Activated CD4-positive, alpha-beta T cell treated with anti-CD3 and anti-CD28 coated beads, Interleukin-2, Interleukin-4, amounts not matched to agents 100 ng/mL and 50 ng/mL, durations not matched to agents 16 hours and 8 hours (primary cell): ENCODE results near the gene DOLPP1.
"Not testable (repeated sequence)": the region's sequence is repeated elsewhere in the genome, so short reads cannot be mapped to it uniquely, and the experiment has no call there.

Source experiments
- DNase-seq: peaks from one replicate; pipeline ENCODE4 v3.0.0-alpha.2; 2020; ENCODE audit warnings: low spot score

DOLPP1 gene

GRCh38 chr9:129111528-129112151, 30.7 kb downstream of the DOLPP1 start:
- DNase-seq: peak; percentile 38

GRCh38 chr9:129112526-129112925, 31.6 kb downstream of the DOLPP1 start:
- not testable (repeated sequence) for DNase-seq

- DNase-seq: no peak
Measured at GRCh38 chr9:129113645-129114304, 32.9 kb downstream of the DOLPP1 start.

- DNase-seq: no peak
Measured at GRCh38 chr9:129118799-129119198, 37.9 kb downstream of the DOLPP1 start.

- no peak for DNase-seq
Measured at GRCh38 chr9:129121483-129121882, 40.6 kb downstream of the DOLPP1 start.

GRCh38 chr9:129122133-129122532, 41.2 kb downstream of the DOLPP1 start:
- no peak for DNase-seq

GRCh38 chr9:129122976-129123375, 42.1 kb downstream of the DOLPP1 start:
- not testable (repeated sequence) for DNase-seq

- DNase-seq: no peak
Measured at GRCh38 chr9:129124506-129125069, 43.7 kb downstream of the DOLPP1 start.

- DNase-seq: no peak
Measured at GRCh38 chr9:129125478-129125877, 44.6 kb downstream of the DOLPP1 start.

- no peak for DNase-seq
Measured at GRCh38 chr9:129126749-129127618, 46.1 kb downstream of the DOLPP1 start.

GRCh38 chr9:129128689-129129088, 47.8 kb downstream of the DOLPP1 start:
- DNase-seq: no peak

- DNase-seq: not testable (repeated sequence)
Measured at GRCh38 chr9:129130271-129130670, 49.4 kb downstream of the DOLPP1 start.

- DNase-seq: no peak
Measured at GRCh38 chr9:129130791-129131190, 49.9 kb downstream of the DOLPP1 start.

- peak; percentile 85 for DNase-seq
Measured at GRCh38 chr9:129131300-129132145, 50.6 kb downstream of the DOLPP1 start.

- no peak for DNase-seq
Measured at GRCh38 chr9:129133082-129133481, 52.2 kb downstream of the DOLPP1 start.

- no peak for DNase-seq
Measured at GRCh38 chr9:129135476-129135875, 54.6 kb downstream of the DOLPP1 start.

GRCh38 chr9:129136446-129137035, 55.6 kb downstream of the DOLPP1 start:
- no peak for DNase-seq

GRCh38 chr9:129137292-129138143, 56.6 kb downstream of the DOLPP1 start:
- no peak for DNase-seq

GRCh38 chr9:129138144-129138462, 57.2 kb downstream of the DOLPP1 start:
- no peak for DNase-seq

GRCh38 chr9:129138476-129139232, 57.7 kb downstream of the DOLPP1 start:
- no peak for DNase-seq
